A673 (cell line): Measurements from ENCODE around the gene KDM1A.

Experiments used
- CTCF ChIP-seq: fragments of 300-800, 200-600 bp; sonication (generic); conservative IDR thresholded peaks from 2 replicates; pipeline ENCODE4 v1.5.1; 2017; ENCODE audit warnings: low read depth, mild to moderate bottlenecking, antibody characterized with exemption, low read length, moderate library complexity, mixed read lengths
- EZH2 ChIP-seq: fragments of 200-600 bp; sonication (generic); IDR thresholded peaks from 2 replicates; pipeline ENCODE4 v1.6.1; 2017; ENCODE audit warnings: borderline replicate concordance, low read depth, mild to moderate bottlenecking, mixed read lengths, antibody characterized with exemption, low read length; ENCODE audit not compliant: poor library complexity, severe bottlenecking

- TF ChIP-seq CTCF (0 out of 2 replicates have a peak, but pooled peaks have one; percentile 21), EZH2 (no peak)
These were observed 62.1 kb downstream of the KDM1A start for GRCh38 chr1:23081376-23081775.
